Measurements from ENCODE around the gene PLA2G2E.
"Not testable (repeated sequence)": the region's sequence is repeated elsewhere in the genome, so short reads cannot be mapped to it uniquely, and the experiment has no call there.

PLA2G2E gene

GRCh38 chr1:19927130-19927421 is 3.7 kb upstream of the PLA2G2E start:
- not testable (repeated sequence) for DNase-seq (ENCODE audit: low read depth)

GRCh38 chr1:19926296-19927129 is 3.1 kb upstream of the PLA2G2E start:
- DNase-seq (ENCODE audit: low read depth): no peak

- DNase-seq (ENCODE audit: low read depth): no peak
These were observed 2.1 kb upstream of the PLA2G2E start for GRCh38 chr1:19925342-19926070.

- DNase-seq (ENCODE audit: low read depth): no peak
These were observed 533 bp upstream of the PLA2G2E start for GRCh38 chr1:19923953-19924346.

GRCh38 chr1:19922015-19922688 is 1.3 kb downstream of the PLA2G2E start:
- DNase-seq (ENCODE audit: low read depth): no peak

- DNase-seq (ENCODE audit: low read depth): no peak
These were observed 2.1 kb downstream of the PLA2G2E start for GRCh38 chr1:19921310-19921709.

GRCh38 chr1:19920132-19920710 is 3.2 kb downstream of the PLA2G2E start:
- DNase-seq (ENCODE audit: low read depth): no peak

GRCh38 chr1:19918057-19918456 is 5.4 kb downstream of the PLA2G2E start:
- DNase-seq (ENCODE audit: low read depth): peak; percentile 65

GRCh38 chr1:19910650-19911049 is 12.8 kb downstream of the PLA2G2E start:
- DNase-seq (ENCODE audit: low read depth): no peak

GRCh38 chr1:19909971-19910370 is 13.4 kb downstream of the PLA2G2E start:
- no peak for DNase-seq (ENCODE audit: low read depth)

- no peak for DNase-seq (ENCODE audit: low read depth)
These were observed 14.0 kb downstream of the PLA2G2E start for GRCh38 chr1:19909392-19909791.

- no peak for DNase-seq (ENCODE audit: low read depth)
These were observed 16.0 kb downstream of the PLA2G2E start for GRCh38 chr1:19907456-19907855.

GRCh38 chr1:19903621-19904020 is 19.8 kb downstream of the PLA2G2E start:
- no peak for DNase-seq (ENCODE audit: low read depth)

GRCh38 chr1:19901653-19902052 is 21.8 kb downstream of the PLA2G2E start:
- no peak for DNase-seq (ENCODE audit: low read depth)

- DNase-seq (ENCODE audit: low read depth): no peak
These were observed 29.2 kb downstream of the PLA2G2E start for GRCh38 chr1:19894218-19894617.

GRCh38 chr1:19893687-19894086 is 29.7 kb downstream of the PLA2G2E start:
- no peak for DNase-seq (ENCODE audit: low read depth)

- DNase-seq (ENCODE audit: low read depth): no peak
These were observed 30.7 kb downstream of the PLA2G2E start for GRCh38 chr1:19892628-19893168.

GRCh38 chr1:19892129-19892528 is 31.3 kb downstream of the PLA2G2E start:
- no peak for DNase-seq (ENCODE audit: low read depth)

GRCh38 chr1:19889656-19890055 is 33.8 kb downstream of the PLA2G2E start:
- no peak for DNase-seq (ENCODE audit: low read depth)

- no peak for DNase-seq (ENCODE audit: low read depth)
These were observed 35.3 kb downstream of the PLA2G2E start for GRCh38 chr1:19888112-19888511.

GRCh38 chr1:19885821-19886220 is 37.6 kb downstream of the PLA2G2E start:
- DNase-seq (ENCODE audit: low read depth): no peak

- DNase-seq (ENCODE audit: low read depth): no peak
These were observed 39.1 kb downstream of the PLA2G2E start for GRCh38 chr1:19884312-19884711.

All from stromal cell of bone marrow (primary cell).